ENCODE data around the gene UBALD1. TPM values are rescaled to one million over a fixed set of nuclear protein-coding genes. Genes with fewer than 3 reads are reported as not detected.

UBALD1 gene
- polyA plus RNA-seq, 5 donors = 10.2 to 34.0 (median 18.5) TPM

- DNase-seq = no peak
Measured at GRCh38 chr16:4649744-4650442, 35.2 kb upstream of the UBALD1 start.

- no peak for DNase-seq
Measured at GRCh38 chr16:4648917-4649316, 34.2 kb upstream of the UBALD1 start.

- no peak for DNase-seq
Measured at GRCh38 chr16:4647644-4647980, 32.9 kb upstream of the UBALD1 start.

- DNase-seq = no peak
Measured at GRCh38 chr16:4646773-4647643, 32.3 kb upstream of the UBALD1 start.

- no peak for DNase-seq
Measured at GRCh38 chr16:4641895-4642294, 27.2 kb upstream of the UBALD1 start.

- DNase-seq = no peak
Measured at GRCh38 chr16:4641306-4641687, 26.6 kb upstream of the UBALD1 start.

GRCh38 chr16:4640572-4641305, 26.1 kb upstream of the UBALD1 start:
- DNase-seq = no peak

- DNase-seq = no peak
Measured at GRCh38 chr16:4639899-4640509, 25.3 kb upstream of the UBALD1 start.

- DNase-seq = no peak
Measured at GRCh38 chr16:4637501-4638166, 22.9 kb upstream of the UBALD1 start.

GRCh38 chr16:4636196-4636595, 21.5 kb upstream of the UBALD1 start:
- DNase-seq = no peak

- DNase-seq = no peak
Measured at GRCh38 chr16:4634768-4635167, 20.1 kb upstream of the UBALD1 start.

GRCh38 chr16:4633910-4634635, 19.4 kb upstream of the UBALD1 start:
- no peak for DNase-seq

- DNase-seq = no peak
Measured at GRCh38 chr16:4631444-4631843, 16.8 kb upstream of the UBALD1 start.

GRCh38 chr16:4628283-4628682, 13.6 kb upstream of the UBALD1 start:
- DNase-seq = no peak

- no peak for DNase-seq
Measured at GRCh38 chr16:4626396-4626795, 11.7 kb upstream of the UBALD1 start.

GRCh38 chr16:4625560-4626159, 11.0 kb upstream of the UBALD1 start:
- DNase-seq = no peak

- DNase-seq = peak; percentile 50 to 55
Measured at GRCh38 chr16:4624827-4625559, 10.3 kb upstream of the UBALD1 start.

- peak; percentile 99 for DNase-seq
Measured at GRCh38 chr16:4624015-4624826, 9.5 kb upstream of the UBALD1 start, which contains the start of gene MGRN1. Gene MGRN1 (plus strand): TSS chr16:4624826. CDS start chr16:4624961, 135 bp downstream.

GRCh38 chr16:4623593-4623992, 8.9 kb upstream of the UBALD1 start:
- DNase-seq = no peak
